CD4-positive, alpha-beta T cell treated with Interferon gamma for 1 hour (primary cell): ENCODE results near the gene DCTN5.
A peak's percentile ranks its signal among the peaks of the same experiment; 100 is the strongest.

Experiments
- DNase-seq: peaks from one replicate; pipeline ENCODE4 v3.0.0-alpha.2; 2020

The DCTN5 gene

GRCh38 chr16:23666571-23667354 lies 25.5 kb downstream of the DCTN5 start:
- no peak for DNase-seq

DNA sequence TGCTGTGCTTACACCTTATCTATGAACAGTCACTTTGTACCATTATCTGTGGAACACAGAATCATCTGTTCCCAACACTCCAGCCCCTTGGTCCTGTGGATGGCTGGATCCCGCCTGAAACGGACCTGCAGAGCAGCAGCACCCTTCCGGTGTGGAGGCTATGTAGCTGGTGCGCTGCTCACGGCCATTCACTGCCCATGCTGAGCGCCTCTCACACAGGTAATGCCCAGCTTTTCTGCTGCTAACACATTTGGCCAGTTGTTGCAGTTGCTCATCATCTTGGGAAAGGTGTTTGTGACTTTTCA lies 26.0 kb downstream of the DCTN5 start:
- no peak for DNase-seq

DNA sequence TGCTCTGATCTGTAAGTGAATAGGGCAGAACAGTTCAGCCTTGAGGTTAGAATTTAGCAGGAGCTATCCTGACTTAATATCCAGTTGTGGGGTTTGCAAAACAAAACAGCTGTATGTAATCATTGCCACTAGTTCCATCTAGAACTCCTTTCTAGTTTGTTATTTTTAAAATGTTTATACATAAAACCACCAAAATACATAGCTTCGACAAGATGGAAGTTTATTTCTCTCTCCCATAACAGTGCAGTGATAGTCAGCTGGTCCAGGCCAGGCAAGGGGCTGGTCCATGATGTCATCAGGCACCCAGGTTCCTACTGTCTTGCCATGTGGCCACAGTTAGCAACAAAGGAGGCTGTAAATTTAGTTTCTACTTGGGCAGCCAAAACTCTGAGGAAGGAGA lies 27.0 kb downstream of the DCTN5 start:
- no peak for DNase-seq

DNA sequence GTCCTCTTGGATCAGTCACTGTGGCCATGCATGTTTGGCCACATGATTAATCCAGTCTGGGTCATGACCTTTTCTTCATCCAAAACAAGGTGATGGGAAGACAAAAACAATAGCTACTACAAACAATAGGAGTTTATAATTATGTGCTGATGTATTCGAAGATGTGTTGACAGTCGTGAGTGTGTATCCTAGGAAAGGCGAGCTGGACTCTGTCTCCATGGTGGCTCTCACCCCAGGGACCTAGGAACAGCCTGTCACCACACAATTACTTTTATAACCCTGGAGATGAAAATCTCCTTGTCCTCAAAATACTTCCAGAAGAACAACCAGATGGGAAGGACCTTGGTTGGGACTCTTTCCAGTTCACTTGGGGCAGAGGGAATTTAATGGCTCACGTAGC lies 27.6 kb downstream of the DCTN5 start:
- DNase-seq, result no peak

DNA sequence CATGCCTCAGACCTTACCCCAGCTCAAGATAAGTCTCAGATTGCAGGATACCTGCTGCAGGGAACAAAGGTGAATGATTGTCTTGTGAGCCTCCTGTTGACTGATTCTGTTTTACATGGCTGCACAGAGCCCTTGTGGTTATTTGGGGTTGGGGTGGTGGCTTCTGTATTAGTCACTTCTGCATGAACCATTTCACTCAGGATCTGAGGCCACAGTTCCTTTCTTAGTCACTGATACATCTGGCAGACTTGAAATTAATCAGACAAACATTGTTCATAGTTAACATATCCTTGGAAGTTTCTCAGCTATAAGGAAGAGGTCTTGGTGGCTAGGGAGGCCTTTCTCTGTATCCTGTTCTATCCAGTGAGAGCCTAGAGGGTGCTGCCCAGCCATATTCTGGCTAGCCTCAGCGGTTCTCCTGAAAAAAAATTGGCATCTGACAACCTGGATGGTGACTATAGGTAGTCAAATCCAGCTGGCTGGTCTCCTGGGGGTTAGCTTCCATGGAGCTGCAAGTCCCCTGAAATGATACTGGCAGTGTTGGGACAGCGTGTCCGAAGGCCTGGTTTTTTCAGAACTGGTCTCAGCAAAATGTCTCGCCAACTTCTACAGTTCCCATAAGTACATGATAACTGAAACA lies 29.0 kb downstream of the DCTN5 start:
- no peak for DNase-seq

GRCh38 chr16:23673971-23674614 lies 32.8 kb downstream of the DCTN5 start:
- DNase-seq, result no peak

DNA sequence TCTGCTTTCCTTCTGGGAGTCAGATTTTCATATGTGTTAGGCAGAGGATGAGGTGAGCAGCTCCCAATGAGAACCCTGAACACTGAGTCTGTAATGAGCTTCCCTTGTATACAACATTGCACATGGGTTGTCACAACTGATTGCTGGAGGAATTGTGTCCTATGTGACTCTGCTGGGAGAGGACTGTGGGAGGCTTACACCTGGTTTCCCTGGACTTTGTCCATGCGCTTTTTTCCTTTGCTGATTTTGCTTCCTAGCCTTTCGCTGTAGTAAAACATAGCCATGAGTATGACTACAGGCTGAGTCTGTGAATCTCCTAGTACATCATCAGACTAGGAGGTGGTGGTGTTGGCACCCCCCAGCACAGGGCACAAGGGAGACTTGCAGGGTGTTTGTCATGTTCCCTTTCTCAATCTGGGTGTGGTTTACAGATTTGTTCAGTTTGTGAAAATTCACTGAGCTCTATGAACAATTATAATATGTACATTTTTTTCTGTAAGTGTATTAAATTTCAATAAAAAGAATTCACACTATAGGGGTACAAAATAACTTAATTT lies 35.7 kb downstream of the DCTN5 start:
- DNase-seq, result no peak

GRCh38 chr16:23678430-23679273 lies 37.4 kb downstream of the DCTN5 start, which contains the start of gene PLK1:
PLK1 (plus strand) TSS chr16:23678889; CDS start chr16:23678933, 44 bp downstream.
- peak; percentile 65 for DNase-seq

GRCh38 chr16:23679274-23679985 lies 38.2 kb downstream of the DCTN5 start:
- peak; percentile 19 for DNase-seq

- no peak for DNase-seq
Measured at GRCh38 chr16:23679986-23680336, 38.7 kb downstream of the DCTN5 start.

- DNase-seq, result no peak
Measured at GRCh38 chr16:23682181-23682580, 40.9 kb downstream of the DCTN5 start.

- no peak for DNase-seq
Measured at GRCh38 chr16:23683487-23683886, 42.2 kb downstream of the DCTN5 start.

DNA sequence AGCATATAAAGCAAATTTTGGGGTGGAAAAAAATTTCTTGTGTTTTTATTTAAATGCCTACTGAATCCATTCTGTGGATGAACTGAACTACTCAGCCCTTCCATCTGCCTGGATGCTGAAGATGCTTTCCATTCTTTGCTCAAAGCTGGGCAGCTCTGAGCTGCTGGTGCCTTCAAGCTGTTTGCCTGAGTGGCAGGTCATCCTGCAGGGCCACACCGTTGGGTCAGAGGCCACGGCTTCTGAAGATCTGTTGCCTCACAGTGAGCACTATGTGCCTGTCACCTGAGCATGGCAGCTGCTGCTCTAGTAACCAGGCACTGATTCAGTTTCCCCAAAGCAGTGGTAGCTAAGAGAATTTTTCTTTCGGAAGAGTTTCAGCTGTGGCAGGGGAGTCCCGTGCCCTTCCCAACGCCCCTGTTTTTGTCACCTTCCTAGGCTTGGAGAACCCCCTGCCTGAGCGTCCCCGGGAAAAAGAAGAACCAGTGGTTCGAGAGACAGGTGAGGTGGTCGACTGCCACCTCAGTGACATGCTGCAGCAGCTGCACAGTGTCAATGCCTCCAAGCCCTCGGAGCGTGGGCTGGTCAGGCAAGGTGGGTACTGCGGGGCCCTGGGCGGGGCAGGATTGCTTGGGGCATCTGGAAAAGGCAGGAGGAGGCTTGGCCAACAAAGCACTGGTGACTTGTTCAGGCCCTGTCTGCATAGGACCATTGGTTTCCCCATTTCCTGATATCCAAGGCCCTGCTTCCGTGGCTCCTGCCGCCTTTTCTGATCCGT lies 46.0 kb downstream of the DCTN5 start:
- DNase-seq, result no peak

DNA sequence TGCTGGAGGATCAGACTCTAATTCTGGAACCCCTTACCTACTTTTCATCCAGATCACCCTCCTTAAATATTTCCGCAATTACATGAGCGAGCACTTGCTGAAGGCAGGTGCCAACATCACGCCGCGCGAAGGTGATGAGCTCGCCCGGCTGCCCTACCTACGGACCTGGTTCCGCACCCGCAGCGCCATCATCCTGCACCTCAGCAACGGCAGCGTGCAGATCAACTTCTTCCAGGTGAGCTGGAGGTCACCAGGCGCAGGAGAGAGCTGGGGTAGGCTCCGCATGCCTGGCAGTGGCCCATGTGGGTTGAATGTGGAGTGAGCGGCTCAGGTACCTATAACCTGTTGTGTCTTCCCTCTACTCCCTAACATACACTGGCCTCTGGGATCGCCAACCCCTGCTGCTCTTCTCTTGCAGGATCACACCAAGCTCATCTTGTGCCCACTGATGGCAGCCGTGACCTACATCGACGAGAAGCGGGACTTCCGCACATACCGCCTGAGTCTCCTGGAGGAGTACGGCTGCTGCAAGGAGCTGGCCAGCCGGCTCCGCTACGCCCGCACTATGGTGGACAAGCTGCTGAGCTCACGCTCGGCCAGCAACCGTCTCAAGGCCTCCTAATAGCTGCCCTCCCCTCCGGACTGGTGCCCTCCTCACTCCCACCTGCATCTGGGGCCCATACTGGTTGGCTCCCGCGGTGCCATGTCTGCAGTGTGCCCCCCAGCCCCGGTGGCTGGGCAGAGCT lies 48.3 kb downstream of the DCTN5 start:
- DNase-seq, result no peak

- no peak for DNase-seq
Measured at GRCh38 chr16:23690771-23691482, 49.7 kb downstream of the DCTN5 start.

GRCh38 chr16:23691483-23692189 lies 50.4 kb downstream of the DCTN5 start:
- no peak for DNase-seq

- no peak for DNase-seq
Measured at GRCh38 chr16:23692190-23692837, 51.0 kb downstream of the DCTN5 start.

DNA sequence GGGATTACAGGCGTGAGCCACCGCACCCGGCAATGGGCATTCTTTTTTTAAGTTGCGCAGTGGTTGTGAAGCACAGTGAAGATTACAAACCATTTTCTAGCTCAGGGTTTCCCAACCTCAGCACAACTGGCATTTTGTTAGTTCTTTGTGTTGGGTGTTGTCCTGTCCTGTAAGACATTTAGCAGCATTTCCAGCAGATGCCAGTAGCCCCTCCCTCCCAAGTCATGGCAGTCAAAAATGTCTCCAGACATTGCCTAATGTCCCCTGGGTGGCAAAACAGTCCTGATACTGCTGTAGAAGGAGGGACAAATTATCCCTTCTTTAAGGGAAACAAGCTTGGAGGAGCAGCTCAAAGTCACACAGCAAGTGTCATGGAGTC lies 53.0 kb downstream of the DCTN5 start:
- no peak for DNase-seq
